Thyroid gland (tissue), 4 donors: ENCODE results near the gene SAP30BP.

Experiments used
- POLR2A ChIP-seq, 2 donors: fragments of 450-650 bp; IDR thresholded peaks; one replicate each; pipeline ENCODE4 v1.6.1; 2017; ENCODE audit warnings: antibody characterized with exemption in 2 of 2, mild to moderate bottlenecking in 2 of 2, moderate library complexity in 1 of 2
- TF ChIP-seq, protein P1 (sequence below), 6 experiments: fragments of 200-600 bp in 3 of 6; fragments of 450-650 bp in 3 of 6; sonication (generic) in 3 of 6; IDR thresholded peaks; one replicate each; pipeline ENCODE4 v1.5.1; 2016 to 2019; ENCODE audit warnings: antibody characterized with exemption in 6 of 6, mild to moderate bottlenecking in 2 of 6, inconsistent platforms in 1 of 6, moderate library complexity in 1 of 6

DNA sequence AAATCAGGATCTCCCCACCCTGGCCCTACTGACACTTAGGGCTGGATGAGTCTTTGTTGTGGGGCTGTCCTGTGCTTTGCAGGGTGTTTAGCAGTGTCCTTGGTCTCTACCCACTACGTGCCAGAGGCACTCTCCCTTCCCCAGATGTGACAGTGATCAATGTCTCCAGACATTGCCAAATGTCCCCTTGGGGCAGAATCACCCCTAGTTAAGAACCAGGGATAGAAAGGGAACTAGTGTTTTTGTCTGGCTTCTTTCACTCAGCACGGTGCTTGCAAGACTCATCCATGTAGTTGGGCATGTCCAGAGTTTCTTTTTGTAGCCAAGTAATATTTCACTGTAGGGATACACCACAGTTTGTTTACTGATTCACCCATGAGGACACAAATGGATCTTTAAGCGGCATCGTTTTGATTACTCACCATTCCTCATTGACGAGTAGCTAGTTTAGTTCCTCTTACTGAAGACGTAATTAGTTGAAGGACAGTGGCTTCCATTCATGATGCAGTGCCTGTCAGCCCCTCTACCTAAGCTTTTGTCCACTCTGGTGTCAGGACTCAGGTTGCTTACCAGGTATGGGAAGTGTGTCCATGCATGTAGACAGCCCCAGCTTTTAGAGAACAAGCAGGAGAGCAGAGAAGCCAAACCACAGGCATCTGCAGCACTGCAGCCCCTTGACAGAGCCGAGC, 28.1 kb downstream of the SAP30BP start:
- TF ChIP-seq, protein P1, sequence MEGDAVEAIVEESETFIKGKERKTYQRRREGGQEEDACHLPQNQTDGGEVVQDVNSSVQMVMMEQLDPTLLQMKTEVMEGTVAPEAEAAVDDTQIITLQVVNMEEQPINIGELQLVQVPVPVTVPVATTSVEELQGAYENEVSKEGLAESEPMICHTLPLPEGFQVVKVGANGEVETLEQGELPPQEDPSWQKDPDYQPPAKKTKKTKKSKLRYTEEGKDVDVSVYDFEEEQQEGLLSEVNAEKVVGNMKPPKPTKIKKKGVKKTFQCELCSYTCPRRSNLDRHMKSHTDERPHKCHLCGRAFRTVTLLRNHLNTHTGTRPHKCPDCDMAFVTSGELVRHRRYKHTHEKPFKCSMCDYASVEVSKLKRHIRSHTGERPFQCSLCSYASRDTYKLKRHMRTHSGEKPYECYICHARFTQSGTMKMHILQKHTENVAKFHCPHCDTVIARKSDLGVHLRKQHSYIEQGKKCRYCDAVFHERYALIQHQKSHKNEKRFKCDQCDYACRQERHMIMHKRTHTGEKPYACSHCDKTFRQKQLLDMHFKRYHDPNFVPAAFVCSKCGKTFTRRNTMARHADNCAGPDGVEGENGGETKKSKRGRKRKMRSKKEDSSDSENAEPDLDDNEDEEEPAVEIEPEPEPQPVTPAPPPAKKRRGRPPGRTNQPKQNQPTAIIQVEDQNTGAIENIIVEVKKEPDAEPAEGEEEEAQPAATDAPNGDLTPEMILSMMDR (IDR thresholded peaks at IDR 0.05) = no peak
- TF ChIP-seq POLR2A (IDR thresholded peaks at IDR 0.05) = no peak
